Fibroblast of skin of right quadriceps (primary cell): ENCODE results near the gene MAP2K3.
A peak's percentile ranks its signal among the peaks of the same experiment; 100 is the strongest.

Experiments
- DNase-seq: peaks from one replicate; pipeline ENCODE4 v3.0.0-alpha.2; 2013

Gene MAP2K3

GRCh38 chr17:21283482-21284318 lies 811 bp upstream of the MAP2K3 start:
- DNase-seq: peak; percentile 43

GRCh38 chr17:21285164-21286065 lies 904 bp downstream of the MAP2K3 start:
- peak; percentile 66 for DNase-seq

- peak; percentile 97 for DNase-seq
Observed at GRCh38 chr17:21286066-21286770, 1.7 kb downstream of the MAP2K3 start.

GRCh38 chr17:21286909-21287702 lies 2.6 kb downstream of the MAP2K3 start:
- DNase-seq: no peak

GRCh38 chr17:21287703-21288449 lies 3.4 kb downstream of the MAP2K3 start:
- peak; percentile 91 for DNase-seq

- DNase-seq: no peak
Observed at GRCh38 chr17:21288571-21289017, 4.1 kb downstream of the MAP2K3 start.

- DNase-seq: no peak
Observed at GRCh38 chr17:21289175-21289901, 4.8 kb downstream of the MAP2K3 start.

- no peak for DNase-seq
Observed at GRCh38 chr17:21289902-21290571, 5.5 kb downstream of the MAP2K3 start.

- DNase-seq: no peak
Observed at GRCh38 chr17:21291357-21291756, 6.8 kb downstream of the MAP2K3 start.

GRCh38 chr17:21291862-21292261 lies 7.4 kb downstream of the MAP2K3 start:
- DNase-seq: no peak

GRCh38 chr17:21292867-21293830 lies 8.6 kb downstream of the MAP2K3 start:
- DNase-seq: no peak

- no peak for DNase-seq
Observed at GRCh38 chr17:21293831-21294210, 9.3 kb downstream of the MAP2K3 start.

GRCh38 chr17:21294321-21295035 lies 10.0 kb downstream of the MAP2K3 start:
- DNase-seq: no peak

GRCh38 chr17:21295036-21295952 lies 10.8 kb downstream of the MAP2K3 start:
- no peak for DNase-seq

- DNase-seq: no peak
Observed at GRCh38 chr17:21296097-21297025, 11.8 kb downstream of the MAP2K3 start.

GRCh38 chr17:21297026-21297520 lies 12.6 kb downstream of the MAP2K3 start:
- no peak for DNase-seq
